ENCODE measurements around the gene SLC24A4. TPM values are rescaled to one million over a fixed set of nuclear protein-coding genes. Genes with fewer than 3 reads are reported as not detected.

Gene SLC24A4
- total and polyA plus RNA-seq, 2 of the 4 experiments (the other 2 are of a cell fraction), result not detected

DNA sequence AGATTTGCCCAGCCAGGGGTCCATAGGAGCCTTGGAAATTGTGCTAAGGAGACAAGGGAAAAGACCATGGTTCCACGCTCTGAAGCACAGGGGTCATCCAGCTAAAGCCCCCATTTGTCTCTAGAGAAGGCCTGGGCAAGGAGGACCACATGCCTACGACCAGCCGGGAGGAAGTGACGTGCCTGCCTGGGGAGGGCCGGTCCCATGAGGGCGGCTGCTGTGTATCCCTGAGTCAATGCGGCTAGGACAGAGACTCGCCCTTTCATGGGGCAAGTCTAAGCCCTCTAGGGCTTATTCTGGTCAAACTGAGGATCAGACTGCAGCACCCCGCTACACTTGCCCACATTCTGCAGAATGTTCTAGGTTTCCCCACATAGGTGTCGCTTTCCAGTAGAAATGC, 170.1 kb downstream of the SLC24A4 start:
- no peaks in the 10 kb centered on the region for H3K9me3 ChIP-seq (ENCODE audit: control insufficient read depth, insufficient read depth, low read length)
- no peak overlapping the region for H2AFZ ChIP-seq (replicated peaks; ENCODE audit: low read length, poor library complexity)
- DNase-seq (no peak), ATAC-seq (ENCODE audit: low read depth) (no peak)
- no peak overlapping the region for H3K4me3 ChIP-seq (ENCODE audit: insufficient read depth, low read depth, low read length)
- no peak overlapping the region for H3K23ac ChIP-seq (ENCODE audit: low read depth, low read length)
- dilution Hi-C loops (cut with HindIII; ENCODE audit: low sequenced_read_pairs, unreplicated experiment), result no loop called here
- no peak overlapping the region for H3K9ac ChIP-seq (ENCODE audit: low read depth, low read length)
- no peak for TF ChIP-seq BHLHE40 (IDR thresholded peaks at IDR 0.05; ENCODE audit: low read depth, low read length)
- TF ChIP-seq MXI1 (IDR thresholded peaks at IDR 0.05; ENCODE audit: borderline replicate concordance, low read depth, low read length), result no peak
- no peak for TF ChIP-seq MAFK (IDR thresholded peaks at IDR 0.05; ENCODE audit: low read depth, low read length)
- TF ChIP-seq, protein P1, sequence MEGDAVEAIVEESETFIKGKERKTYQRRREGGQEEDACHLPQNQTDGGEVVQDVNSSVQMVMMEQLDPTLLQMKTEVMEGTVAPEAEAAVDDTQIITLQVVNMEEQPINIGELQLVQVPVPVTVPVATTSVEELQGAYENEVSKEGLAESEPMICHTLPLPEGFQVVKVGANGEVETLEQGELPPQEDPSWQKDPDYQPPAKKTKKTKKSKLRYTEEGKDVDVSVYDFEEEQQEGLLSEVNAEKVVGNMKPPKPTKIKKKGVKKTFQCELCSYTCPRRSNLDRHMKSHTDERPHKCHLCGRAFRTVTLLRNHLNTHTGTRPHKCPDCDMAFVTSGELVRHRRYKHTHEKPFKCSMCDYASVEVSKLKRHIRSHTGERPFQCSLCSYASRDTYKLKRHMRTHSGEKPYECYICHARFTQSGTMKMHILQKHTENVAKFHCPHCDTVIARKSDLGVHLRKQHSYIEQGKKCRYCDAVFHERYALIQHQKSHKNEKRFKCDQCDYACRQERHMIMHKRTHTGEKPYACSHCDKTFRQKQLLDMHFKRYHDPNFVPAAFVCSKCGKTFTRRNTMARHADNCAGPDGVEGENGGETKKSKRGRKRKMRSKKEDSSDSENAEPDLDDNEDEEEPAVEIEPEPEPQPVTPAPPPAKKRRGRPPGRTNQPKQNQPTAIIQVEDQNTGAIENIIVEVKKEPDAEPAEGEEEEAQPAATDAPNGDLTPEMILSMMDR (conservative IDR thresholded peaks at IDR 0.05; ENCODE audit: low read depth, low read length), result no peak
- no peak for TF ChIP-seq FOS (IDR thresholded peaks at IDR 0.05; ENCODE audit: low read depth, low read length)
- TF ChIP-seq SMC3 (IDR thresholded peaks at IDR 0.05; ENCODE audit: low read depth, low read length), result no peak
- TF ChIP-seq POLR2A (IDR thresholded peaks at IDR 0.05; ENCODE audit: low read depth, low read length), result no peak
- TF ChIP-seq RFX5 (IDR thresholded peaks at IDR 0.05; ENCODE audit: low read depth, low read length), result no peak
- no peak for TF ChIP-seq NFE2L2 (IDR thresholded peaks at IDR 0.05; ENCODE audit: low read depth, low read length)
- TF ChIP-seq CEBPB (IDR thresholded peaks at IDR 0.05; ENCODE audit: low read depth, low read length), result no peak
- no peak for TF ChIP-seq MAZ (IDR thresholded peaks at IDR 0.05; ENCODE audit: borderline replicate concordance, low read depth, low read length)
- no peak for TF ChIP-seq RCOR1 (IDR thresholded peaks at IDR 0.05; ENCODE audit: insufficient replicate concordance, low read length)
- no peak for TF ChIP-seq RAD21 (IDR thresholded peaks at IDR 0.05; ENCODE audit: low read length)
- TF ChIP-seq CHD1 (IDR thresholded peaks at IDR 0.05; ENCODE audit: low read depth, low read length), result no peak
- TF ChIP-seq, protein P2, sequence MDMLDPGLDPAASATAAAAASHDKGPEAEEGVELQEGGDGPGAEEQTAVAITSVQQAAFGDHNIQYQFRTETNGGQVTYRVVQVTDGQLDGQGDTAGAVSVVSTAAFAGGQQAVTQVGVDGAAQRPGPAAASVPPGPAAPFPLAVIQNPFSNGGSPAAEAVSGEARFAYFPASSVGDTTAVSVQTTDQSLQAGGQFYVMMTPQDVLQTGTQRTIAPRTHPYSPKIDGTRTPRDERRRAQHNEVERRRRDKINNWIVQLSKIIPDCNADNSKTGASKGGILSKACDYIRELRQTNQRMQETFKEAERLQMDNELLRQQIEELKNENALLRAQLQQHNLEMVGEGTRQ (IDR thresholded peaks at IDR 0.05; ENCODE audit: low read depth, low read length), result no peak
- TF ChIP-seq, protein P3, sequence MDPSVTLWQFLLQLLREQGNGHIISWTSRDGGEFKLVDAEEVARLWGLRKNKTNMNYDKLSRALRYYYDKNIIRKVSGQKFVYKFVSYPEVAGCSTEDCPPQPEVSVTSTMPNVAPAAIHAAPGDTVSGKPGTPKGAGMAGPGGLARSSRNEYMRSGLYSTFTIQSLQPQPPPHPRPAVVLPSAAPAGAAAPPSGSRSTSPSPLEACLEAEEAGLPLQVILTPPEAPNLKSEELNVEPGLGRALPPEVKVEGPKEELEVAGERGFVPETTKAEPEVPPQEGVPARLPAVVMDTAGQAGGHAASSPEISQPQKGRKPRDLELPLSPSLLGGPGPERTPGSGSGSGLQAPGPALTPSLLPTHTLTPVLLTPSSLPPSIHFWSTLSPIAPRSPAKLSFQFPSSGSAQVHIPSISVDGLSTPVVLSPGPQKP (IDR thresholded peaks at IDR 0.05; ENCODE audit: borderline replicate concordance, low read depth, low read length), result no peak
- no peak overlapping the region for H3K56ac ChIP-seq (ENCODE audit: extremely low read depth, insufficient read depth, low read length)
- no peaks in the 10 kb centered on the region for H3K27me3 ChIP-seq (ENCODE audit: control insufficient read depth, insufficient read depth, low read length)
- H2BK15ac ChIP-seq (ENCODE audit: low read depth, low read length), result no peak overlapping the region
- H4K20me1 ChIP-seq (ENCODE audit: insufficient read depth, low read length), result no peaks in the 10 kb centered on the region
- H3K4me1 ChIP-seq (ENCODE audit: control insufficient read depth, insufficient read depth, low read length), result peaks cover 10% of the 10 kb centered on the region
- no peak overlapping the region for H3K27ac ChIP-seq (ENCODE audit: insufficient read depth, low read length)
- no peaks in the 10 kb centered on the region for H3K79me1 ChIP-seq (ENCODE audit: low read depth in 1 of 2, low read length in 2 of 2)
- ChIA-PET POLR2A (ENCODE audit: unreplicated experiment) (no interaction called here), CTCF (no interaction called here)
- BruUV-seq (replicated peaks), result no TSS peak
- no peak overlapping the region for H3K18ac ChIP-seq (ENCODE audit: low read depth, low read length)
- H4K91ac ChIP-seq (ENCODE audit: insufficient read depth, low read depth, low read length), result no peak overlapping the region
- 88% methylated on average over 6 of the region's 10 CpGs; no CpG with 5 or more reads in 1 of the 2 experiments for WGBS, 2 experiments (ENCODE audit: extremely low coverage in 2 of 2, insufficient read length in 1 of 2)
- peaks cover 10% of the 10 kb centered on the region for H3K9me1 ChIP-seq (ENCODE audit: insufficient read depth, low read length)
- no peaks in the 10 kb centered on the region for H3K36me3 ChIP-seq (ENCODE audit: control insufficient read depth, insufficient read depth, low read length)
- no peak overlapping the region for H2AK9ac ChIP-seq (replicated peaks; ENCODE audit: low read depth, low read length, poor library complexity)
- H3K4ac ChIP-seq (ENCODE audit: low read depth, low read length), result no peak overlapping the region
- H2BK120ac ChIP-seq (ENCODE audit: low read depth, low read length), result no peak overlapping the region
- no peak overlapping the region for H2BK5ac ChIP-seq (ENCODE audit: low read depth, low read length, poor library complexity, severe bottlenecking)
- H4K5ac ChIP-seq (ENCODE audit: low read depth, low read length), result no peak overlapping the region
- no peak overlapping the region for H2AK5ac ChIP-seq (ENCODE audit: low read depth, low read length)
- no peak overlapping the region for H3K14ac ChIP-seq (replicated peaks; ENCODE audit: low read depth, low read length)
- no peak overlapping the region for H4K8ac ChIP-seq (ENCODE audit: low read depth in 2 of 2, low read length in 2 of 2)
- in situ Hi-C loops (cut with MboI; ENCODE audit: low sequenced_read_pairs), result no loop called here
- H2BK20ac ChIP-seq (ENCODE audit: low read depth, low read length), result no peak overlapping the region
- intact Hi-C loops (cut with micrococcal nuclease), result no loop called here
- H3K4me2 ChIP-seq (ENCODE audit: low read depth, low read length), result no peak overlapping the region

All from IMR-90 (cell line).